RWPE2 (cell line): ENCODE measurements around the gene RPA3.
A peak's percentile ranks its signal among the peaks of the same experiment; 100 is the strongest.

Experiments used
- ATAC-seq: fragments of 200-7000 bp; cut with Tn5 transposase; 3 replicates; pipeline ENCODE4 v1.9.1; 2021; ENCODE audit warnings: low read depth
- DNase-seq: peaks from one replicate; pipeline ENCODE4 v3.0.0-alpha.2; 2020; ENCODE audit warnings: low spot score
- H3K27ac ChIP-seq: fragments of 450-650 bp; 2 replicates; pipeline ENCODE4 v1.5.1; 2017; ENCODE audit warnings: mild to moderate bottlenecking; ENCODE audit not compliant: poor library complexity, severe bottlenecking
- H3K27me3 ChIP-seq: fragments of 250-450 bp; sonication (Bioruptor Pico); 2 replicates; pipeline ENCODE4 v1.5.1; 2021; ENCODE audit warnings: mild to moderate bottlenecking, moderate library complexity; ENCODE audit not compliant: insufficient read depth, poor library complexity, severe bottlenecking
- H3K36me3 ChIP-seq: fragments of 250-450 bp; sonication (Bioruptor Pico); 2 replicates; pipeline ENCODE4 v1.5.1; 2020; ENCODE audit warnings: low read depth, mild to moderate bottlenecking, moderate library complexity
- H3K4me1 ChIP-seq: fragments of 250-450 bp; sonication (Bioruptor Pico); 2 replicates; pipeline ENCODE4 v1.5.1; 2021; ENCODE audit warnings: mild to moderate bottlenecking, moderate library complexity; ENCODE audit not compliant: insufficient read depth, poor library complexity, severe bottlenecking
- H3K4me3 ChIP-seq: fragments of 250-450 bp; sonication (Bioruptor Pico); 2 replicates; pipeline ENCODE4 v1.5.1; 2021; ENCODE audit warnings: mild to moderate bottlenecking, moderate library complexity; ENCODE audit not compliant: severe bottlenecking
- H3K9me3 ChIP-seq: fragments of 250-450 bp; sonication (Bioruptor Pico); 2 replicates; pipeline ENCODE4 v1.5.1; 2021; ENCODE audit warnings: mild to moderate bottlenecking, moderate library complexity; ENCODE audit not compliant: severe bottlenecking
- TF ChIP-seq, protein P1 (sequence below): fragments of 450-650 bp; IDR thresholded peaks from one replicate; pipeline ENCODE4 v1.5.1; 2017; ENCODE audit warnings: mild to moderate bottlenecking, moderate library complexity; ENCODE audit not compliant: poor library complexity, severe bottlenecking

The RPA3 gene

DNA sequence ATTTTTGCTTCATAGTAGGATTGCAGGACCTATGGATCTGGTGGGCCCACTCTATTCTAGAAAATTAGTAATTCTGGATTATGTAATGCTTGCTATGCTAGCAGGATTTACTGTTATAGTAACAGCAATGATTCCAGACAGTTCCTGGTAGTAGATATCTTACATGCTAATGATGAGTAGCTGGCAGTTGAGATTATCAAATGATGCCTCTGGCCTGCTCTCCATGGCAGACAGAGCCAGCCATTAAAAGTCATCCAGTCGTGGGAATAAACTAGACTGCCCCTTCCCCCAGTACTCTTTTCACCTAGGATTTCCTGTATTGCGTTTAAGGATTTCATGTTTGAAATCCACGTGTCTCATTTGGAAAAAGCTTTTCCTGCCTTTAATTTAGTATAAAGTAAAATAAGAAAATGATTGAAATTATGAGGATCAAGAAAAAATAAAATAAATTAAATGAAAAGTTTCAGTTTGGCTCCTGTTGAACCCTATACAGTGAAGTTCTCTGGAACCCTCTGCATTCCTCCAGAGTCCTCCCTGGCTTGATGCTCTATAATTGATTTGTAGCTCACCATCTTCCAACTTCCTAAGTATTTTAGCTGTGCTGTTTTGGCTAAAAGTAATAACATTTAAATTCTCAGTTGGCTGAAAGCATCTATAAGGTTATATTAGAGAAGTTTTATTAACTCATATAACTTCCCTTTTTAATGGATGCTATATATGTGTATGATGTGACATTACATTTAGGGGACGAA, 63.3 kb downstream of the RPA3 start:
- H3K4me3 ChIP-seq, result no peak overlapping the region
- no peaks in the 10 kb centered on the region for H3K9me3 ChIP-seq
- no peaks in the 10 kb centered on the region for H3K4me1 ChIP-seq
- DNase-seq, result no peak
- H3K36me3 ChIP-seq, result no peaks in the 10 kb centered on the region
- no peaks in the 10 kb centered on the region for H3K27me3 ChIP-seq
- H3K27ac ChIP-seq, result no peak overlapping the region
- TF ChIP-seq, protein P1, sequence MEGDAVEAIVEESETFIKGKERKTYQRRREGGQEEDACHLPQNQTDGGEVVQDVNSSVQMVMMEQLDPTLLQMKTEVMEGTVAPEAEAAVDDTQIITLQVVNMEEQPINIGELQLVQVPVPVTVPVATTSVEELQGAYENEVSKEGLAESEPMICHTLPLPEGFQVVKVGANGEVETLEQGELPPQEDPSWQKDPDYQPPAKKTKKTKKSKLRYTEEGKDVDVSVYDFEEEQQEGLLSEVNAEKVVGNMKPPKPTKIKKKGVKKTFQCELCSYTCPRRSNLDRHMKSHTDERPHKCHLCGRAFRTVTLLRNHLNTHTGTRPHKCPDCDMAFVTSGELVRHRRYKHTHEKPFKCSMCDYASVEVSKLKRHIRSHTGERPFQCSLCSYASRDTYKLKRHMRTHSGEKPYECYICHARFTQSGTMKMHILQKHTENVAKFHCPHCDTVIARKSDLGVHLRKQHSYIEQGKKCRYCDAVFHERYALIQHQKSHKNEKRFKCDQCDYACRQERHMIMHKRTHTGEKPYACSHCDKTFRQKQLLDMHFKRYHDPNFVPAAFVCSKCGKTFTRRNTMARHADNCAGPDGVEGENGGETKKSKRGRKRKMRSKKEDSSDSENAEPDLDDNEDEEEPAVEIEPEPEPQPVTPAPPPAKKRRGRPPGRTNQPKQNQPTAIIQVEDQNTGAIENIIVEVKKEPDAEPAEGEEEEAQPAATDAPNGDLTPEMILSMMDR, result no peak
- ATAC-seq, result no peak

DNA sequence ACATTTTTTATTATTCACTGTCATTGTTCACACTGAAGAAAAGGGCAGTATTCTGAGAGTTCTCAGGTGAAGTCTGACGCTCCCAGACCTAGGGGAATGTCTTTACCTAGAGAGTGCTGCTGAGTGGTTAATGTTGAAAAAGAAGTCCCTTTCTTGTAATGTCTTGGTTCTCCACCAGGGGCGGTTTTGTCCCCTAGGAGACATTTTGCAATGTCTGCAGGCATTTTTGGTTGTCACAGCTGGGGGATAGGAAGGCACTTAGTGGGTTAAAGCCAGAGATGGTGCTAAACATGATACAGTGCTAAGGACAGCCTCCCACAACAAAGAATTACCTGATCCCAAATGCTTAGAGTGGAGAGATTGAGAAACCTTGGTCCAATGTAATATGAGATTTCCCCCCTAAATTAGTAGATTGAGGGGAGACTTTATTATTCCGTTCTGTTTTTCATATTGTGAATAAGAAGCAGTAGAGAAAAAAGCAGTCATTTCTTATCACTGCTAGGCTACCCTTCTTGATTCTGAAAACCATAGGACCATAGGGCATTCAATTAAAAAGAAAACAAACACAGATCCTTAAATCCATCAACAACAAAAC, 64.7 kb downstream of the RPA3 start:
- Histone ChIP-seq H3K36me3 (no peaks in the 10 kb centered on the region), H3K27me3 (no peaks in the 10 kb centered on the region), H3K9me3 (no peaks in the 10 kb centered on the region), H3K4me3 (no peak overlapping the region), H3K27ac (no peak overlapping the region), H3K4me1 (no peaks in the 10 kb centered on the region)
- DNase-seq, result no peak
- no peak for ATAC-seq
- TF ChIP-seq, protein P1, result peak; percentile 40

DNA sequence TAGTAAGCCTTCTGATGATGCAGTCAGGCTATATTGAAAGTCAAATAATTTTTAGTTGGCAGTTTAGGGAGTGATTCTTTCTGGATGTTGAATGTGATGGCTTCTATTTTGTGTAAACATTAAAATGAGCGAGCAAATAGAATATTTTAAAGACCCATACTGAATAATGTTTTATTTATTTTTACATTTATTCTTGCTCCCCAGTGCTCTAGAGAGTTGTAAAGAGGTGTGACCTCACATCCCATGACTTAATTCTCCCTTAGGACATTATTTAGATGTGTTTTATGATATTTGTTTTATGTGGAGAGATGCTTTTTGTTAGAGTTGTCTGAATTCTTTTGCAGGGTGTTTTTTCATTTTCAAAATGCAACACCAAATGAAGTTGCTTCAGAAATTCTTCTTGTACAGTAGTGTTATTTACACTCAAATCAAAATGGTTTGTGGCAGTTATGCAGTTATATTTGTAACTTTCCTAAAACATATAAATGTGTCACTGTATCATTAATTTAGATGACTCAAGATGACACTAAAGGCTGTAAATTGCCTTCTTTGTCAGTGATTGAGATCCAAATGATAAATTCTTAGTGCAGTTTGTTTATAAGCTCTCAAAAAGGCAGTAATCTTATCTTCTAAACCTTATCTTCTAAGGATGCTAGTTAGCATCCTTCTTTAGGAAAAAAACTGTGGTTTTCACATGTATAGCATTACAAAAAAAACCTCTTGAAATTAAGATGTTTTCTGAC, 65.4 kb downstream of the RPA3 start:
- ATAC-seq, result no peak
- H3K27me3 ChIP-seq, result no peaks in the 10 kb centered on the region
- H3K27ac ChIP-seq, result no peak overlapping the region
- H3K36me3 ChIP-seq, result no peaks in the 10 kb centered on the region
- no peak overlapping the region for H3K4me3 ChIP-seq
- DNase-seq, result no peak
- TF ChIP-seq, protein P1, result no peak
- H3K4me1 ChIP-seq, result no peaks in the 10 kb centered on the region
- H3K9me3 ChIP-seq, result no peaks in the 10 kb centered on the region

DNA sequence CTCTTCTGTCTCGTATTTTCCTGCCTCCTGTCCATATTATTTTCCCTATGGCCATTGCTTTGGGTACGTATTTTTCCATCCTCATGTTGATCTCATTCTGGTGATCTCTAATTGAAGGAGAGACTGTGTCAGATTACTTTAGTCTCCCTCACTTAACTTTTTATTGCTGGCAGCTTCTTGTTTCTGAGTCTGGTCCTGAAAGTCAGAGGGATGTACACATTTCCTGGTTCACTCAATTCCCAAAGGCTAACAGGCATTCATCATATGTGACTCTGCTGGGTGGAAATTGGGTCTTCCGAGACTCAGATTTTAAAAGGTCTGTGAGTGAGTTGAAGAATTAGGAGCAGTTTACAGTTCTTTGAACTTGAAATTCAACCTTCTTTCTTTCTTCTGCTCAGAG, 66.9 kb downstream of the RPA3 start:
- Histone ChIP-seq H3K36me3 (no peaks in the 10 kb centered on the region), H3K27ac (no peak overlapping the region), H3K4me3 (no peak overlapping the region), H3K27me3 (no peaks in the 10 kb centered on the region), H3K9me3 (no peaks in the 10 kb centered on the region), H3K4me1 (no peaks in the 10 kb centered on the region)
- TF ChIP-seq, protein P1, result no peak
- no peak for ATAC-seq
- no peak for DNase-seq
